Endothelial cell of umbilical vein (primary cell): ENCODE data around the gene IL16. TPM values are rescaled to one million over a fixed set of nuclear protein-coding genes. Genes with fewer than 3 reads are reported as not detected.

Source experiments
- BruUV-seq: library from RNA; stranded (reverse); fragments of 400-500 nt; replicated peaks from 2 replicates; lab custom pipeline; 2021; lab: Mats Ljungman, UMichigan
- CTCF ChIA-PET: fragments of 300-600, 350-600 bp; sonication (Branson Sonifier 250); formaldehyde crosslinking; loops from one replicate; lab custom pipeline; 2021; ENCODE audit warnings: antibody characterized with exemption, inconsistent platforms; lab: Charles Lee
- POLR2A ChIA-PET: fragments of 300-600, 350-600 bp; sonication (Branson Sonifier 250); formaldehyde crosslinking; loops from one replicate; lab custom pipeline; 2021; ENCODE audit warnings: antibody characterized with exemption, inconsistent platforms; lab: Charles Lee
- DNase-seq: peaks from one replicate; pipeline ENCODE4 v3.0.0-alpha.2; 2011; ENCODE audit warnings: low read depth, low spot score
- FAIRE-seq: peaks from 2 replicates; lab custom pipeline; 2011; peaks lifted over from hg19 to GRCh38; lab: Jason Lieb, UNC
- H2AFZ ChIP-seq: 2 replicates; pipeline ENCODE4 v1.6.0; 2012; ENCODE audit warnings: low read depth, low read length, control low read depth, inconsistent platforms
- H3K27ac ChIP-seq: 2 replicates; pipeline ENCODE4 v1.5.1; 2011; ENCODE audit warnings: low read depth, mild to moderate bottlenecking, control low read depth, low read length, moderate library complexity; ENCODE audit not compliant: insufficient read depth
- H3K27me3 ChIP-seq, 2 experiments: 2 replicates each; pipeline versions ENCODE4 v1.6.0 to v1.6.1; 2011; ENCODE audit warnings: low read length in 2 of 2, mixed read lengths in 1 of 2; ENCODE audit not compliant: control insufficient read depth in 2 of 2, insufficient read depth in 2 of 2
- H3K36me3 ChIP-seq, 2 experiments: 2 replicates in 1 of 2; 3 replicates in 1 of 2; pipeline ENCODE4 v1.5.1; 2011; ENCODE audit warnings: low read length in 2 of 2, mild to moderate bottlenecking in 1 of 2, moderate library complexity in 1 of 2; ENCODE audit not compliant: control insufficient read depth in 2 of 2, insufficient read depth in 2 of 2; ENCODE audit errors: extremely low read depth in 1 of 2
- H3K4me1 ChIP-seq: 3 replicates; pipeline ENCODE4 v1.5.1; 2011; ENCODE audit warnings: mild to moderate bottlenecking, low read length; ENCODE audit not compliant: control insufficient read depth, insufficient read depth; ENCODE audit errors: extremely low read depth
- H3K4me2 ChIP-seq: 2 replicates; pipeline ENCODE4 v1.6.1; 2011; ENCODE audit warnings: low read length, control low read depth, mixed read lengths; ENCODE audit not compliant: insufficient read depth
- H3K4me3 ChIP-seq, 3 experiments: fragments of 200-600 bp in 1 of 3; sonication (generic), shearing (Covaris generic) in 1 of 3; replicated peaks in 1 of 3; 2 replicates each; pipeline ENCODE4 v1.5.1; 2011 to 2016; ENCODE audit warnings: control low read depth in 3 of 3, low read length in 3 of 3, mild to moderate bottlenecking in 2 of 3, inconsistent platforms in 1 of 3, low read depth in 1 of 3, moderate library complexity in 1 of 3; ENCODE audit not compliant: insufficient read depth in 1 of 3
- H3K79me2 ChIP-seq: 2 replicates; pipeline ENCODE4 v1.6.0; 2012; ENCODE audit warnings: low read length, inconsistent platforms; ENCODE audit not compliant: control insufficient read depth, insufficient read depth
- H3K9ac ChIP-seq: replicated peaks from 2 replicates; pipeline ENCODE3; 2011; ENCODE audit warnings: low read length, control low read depth; ENCODE audit not compliant: insufficient read depth; ENCODE audit errors: extremely low read depth
- H3K9me1 ChIP-seq: replicated peaks from 3 replicates; pipeline ENCODE4 v1.6.0; 2011; ENCODE audit warnings: mild to moderate bottlenecking, low read length; ENCODE audit not compliant: control insufficient read depth, insufficient read depth; ENCODE audit errors: extremely low read depth
- H3K9me3 ChIP-seq: replicated peaks from 2 replicates; pipeline ENCODE4 v1.5.1; 2012; ENCODE audit warnings: low read length, inconsistent platforms; ENCODE audit not compliant: control insufficient read depth, insufficient read depth
- H4K20me1 ChIP-seq: replicated peaks from 2 replicates; pipeline ENCODE3; 2011; ENCODE audit warnings: mild to moderate bottlenecking, low read length; ENCODE audit not compliant: control insufficient read depth, insufficient read depth; ENCODE audit errors: extremely low read depth
- CTCF ChIP-seq, 2 donors: IDR thresholded peaks; 1 replicate in 1 of 2; 2 replicates in 1 of 2; pipeline ENCODE4 v1.5.1; 2011; ENCODE audit warnings: low read length in 2 of 2, mild to moderate bottlenecking in 2 of 2, moderate library complexity in 2 of 2, control low read depth in 1 of 2, inconsistent platforms in 1 of 2, low read depth in 1 of 2; ENCODE audit not compliant: insufficient read depth in 1 of 2; ENCODE audit errors: extremely low read depth in 1 of 2
- EZH2 ChIP-seq: IDR thresholded peaks from 2 replicates; pipeline ENCODE4 v1.6.1; 2012; ENCODE audit warnings: borderline replicate concordance, low read depth, mild to moderate bottlenecking, moderate library complexity, low read length, inconsistent platforms; ENCODE audit not compliant: severe bottlenecking
- FOS ChIP-seq: IDR thresholded peaks from 2 replicates; pipeline ENCODE4 v1.6.1; 2011; ENCODE audit warnings: mild to moderate bottlenecking, low read length, moderate library complexity, borderline replicate concordance; ENCODE audit not compliant: insufficient read depth
- GATA2 ChIP-seq: IDR thresholded peaks from 2 replicates; pipeline ENCODE4 v1.7.0; 2011; ENCODE audit warnings: low read depth, mild to moderate bottlenecking, moderate library complexity, mixed read lengths, low read length; ENCODE audit not compliant: insufficient read length, insufficient read depth
- JUN ChIP-seq: IDR thresholded peaks from 2 replicates; pipeline ENCODE4 v1.6.1; 2011; ENCODE audit warnings: borderline replicate concordance, low read depth; ENCODE audit not compliant: insufficient read length, insufficient read depth
- MAX ChIP-seq: IDR thresholded peaks from 2 replicates; pipeline ENCODE4 v1.6.1; 2011; ENCODE audit not compliant: insufficient read depth, insufficient read length
- MYC ChIP-seq: IDR thresholded peaks from one replicate; pipeline ENCODE4 v1.6.1; 2011; ENCODE audit warnings: mild to moderate bottlenecking, low read depth, low read length
- POLR2A ChIP-seq: IDR thresholded peaks from 2 replicates; pipeline ENCODE4 v1.6.1; 2012; ENCODE audit warnings: low read depth, mild to moderate bottlenecking, control low read depth, low read length
- POLR2AphosphoS5 ChIP-seq: IDR thresholded peaks from 2 replicates; pipeline ENCODE4 v1.6.1; 2012; ENCODE audit warnings: low read depth, mild to moderate bottlenecking, control low read depth, low read length, moderate library complexity; ENCODE audit not compliant: insufficient read depth
- dilution Hi-C: fragments of 300-500 bp; cut with MboI; formaldehyde crosslinking; loops from one replicate; pipeline ENCODE4 v1.15.0; 2019; ENCODE audit warnings: low sequenced_read_pairs; ENCODE audit not compliant: extremely low pct_ligation_motif_present
- intact Hi-C: fragments of 100-400 bp; cut with micrococcal nuclease; formaldehyde crosslinking; loops from one replicate; pipeline ENCODE4 v1.10.0; 2022
- polyA plus RNA-seq, 4 experiments: library from polyadenylated mRNA; depleted of rRNA in 3 of 4; stranded (reverse) in 3 of 4; unstranded in 1 of 4; fragments of >200 nt; gene quantifications; 2 replicates each; pipeline versions ENCODE4 v1.2.1 to v1.2.3, GENCODE V29; 2011 to 2012; ENCODE audit warnings: missing spikeins in 1 of 4
- total RNA-seq: library from RNA; stranded (reverse); gene quantifications from 2 replicates; pipeline ENCODE4 v1.2.3, GENCODE V29; 2021

Gene IL16
- total and polyA plus RNA-seq, 2 donors (not counting 3 experiments of a cell fraction or from before 2014, with no cell fraction given) = 0.29 to 2.1 TPM

- Histone ChIP-seq H3K4me2 (no peak overlapping the region), H3K4me3 (no peak overlapping the region), H3K36me3 (no peaks in the 10 kb centered on the region), H3K27ac (no peak overlapping the region), H3K9me1 (no peaks in the 10 kb centered on the region), H3K9me3 (no peaks in the 10 kb centered on the region), H3K79me2 (no peaks in the 10 kb centered on the region), H3K4me1 (peaks cover 3% of the 10 kb centered on the region), H2AFZ (no peak overlapping the region), H4K20me1 (no peaks in the 10 kb centered on the region), H3K9ac (no peak overlapping the region), H3K27me3 (peaks cover 3 to 6% of the 10 kb centered on the region in 2 experiments)
- no peak for TF ChIP-seq GATA2
- no peak for TF ChIP-seq EZH2
- TF ChIP-seq CTCF (IDR thresholded peaks at IDR 0.05; ENCODE audit: extremely low read depth in 1 of 2, insufficient read depth in 1 of 2, low read depth in 1 of 2, low read length in 2 of 2) = no peak
- TF ChIP-seq MYC = no peak
- TF ChIP-seq MAX = no peak
- no peak for TF ChIP-seq POLR2A
- TF ChIP-seq FOS = no peak
- TF ChIP-seq POLR2AphosphoS5 = no peak
- no peak for TF ChIP-seq JUN
- DNase-seq (no peak), FAIRE-seq (no peak)
- no TSS peak for BruUV-seq
- intact Hi-C loops (no loop called here), dilution Hi-C loops (no loop called here)
- CTCF ChIA-PET = interaction anchor here (1.0 to 1.6 kb wide), 2 partner anchors 75 to 77 kb away, joined by 3 read pairs; no protein-coding TSS in a partner anchor
- POLR2A ChIA-PET = no interaction called here
Observed at GRCh38 chr15:81343371-81343770, 146.7 kb downstream of the IL16 start.
